ENCODE measurements around the gene FNDC8. TPM values are rescaled to one million over a fixed set of nuclear protein-coding genes. Genes with fewer than 3 reads are reported as not detected.

FNDC8 gene
- total RNA-seq = not detected

GRCh38 chr17:35121315-35121714, at the start of gene FNDC8:
Gene FNDC8, plus strand, starts transcription at chr17:35121615. Its CDS starts 79 bp downstream, at chr17:35121694.
- intact Hi-C loops (cut with DNase I) = no loop called here
- Histone ChIP-seq H3K36me3 (no peaks in the 10 kb centered on the region), H3K27ac (no peak within 1 kb of the TSS), H3K9me3 (no peaks in the 10 kb centered on the region), H3K27me3 (no peaks in the 10 kb centered on the region), H3K4me3 (no peak within 1 kb of the TSS), H3K4me1 (peaks cover 16% of the 10 kb centered on the region)
- DNase-seq (ENCODE audit: extremely low spot score in 2 of 2) = no peak
- TF ChIP-seq POLR2A (IDR thresholded peaks at IDR 0.05) (no peak), POLR2AphosphoS5 (IDR thresholded peaks at IDR 0.05; ENCODE audit: insufficient read depth in 1 of 2, low read depth in 1 of 2) (no peak), CTCF (IDR thresholded peaks at IDR 0.05) (no peak)

GRCh38 chr17:35073183-35073790, 48.1 kb upstream of the FNDC8 start:
- Histone ChIP-seq H3K9me3 (no peaks in the 10 kb centered on the region), H3K4me1 (peaks cover 8% of the 10 kb centered on the region), H3K4me3 (no peak overlapping the region), H3K27ac (no peak overlapping the region), H3K36me3 (no peaks in the 10 kb centered on the region), H3K27me3 (no peaks in the 10 kb centered on the region)
- no peak for TF ChIP-seq POLR2AphosphoS5 (IDR thresholded peaks at IDR 0.05; ENCODE audit: insufficient read depth in 1 of 2, low read depth in 1 of 2)
- no peak for TF ChIP-seq CTCF (IDR thresholded peaks at IDR 0.05)
- no peak for TF ChIP-seq POLR2A (IDR thresholded peaks at IDR 0.05)
- intact Hi-C loops (cut with DNase I) = no loop called here
- DNase-seq (ENCODE audit: extremely low spot score in 2 of 2) = no peak

GRCh38 chr17:35073991-35074627, 47.3 kb upstream of the FNDC8 start:
- no peak overlapping the region for H3K27ac ChIP-seq
- no peak overlapping the region for H3K4me3 ChIP-seq
- peaks cover 11% of the 10 kb centered on the region for H3K4me1 ChIP-seq
- no peaks in the 10 kb centered on the region for H3K9me3 ChIP-seq
- no peaks in the 10 kb centered on the region for H3K27me3 ChIP-seq
- TF ChIP-seq POLR2A (IDR thresholded peaks at IDR 0.05) (no peak), CTCF (IDR thresholded peaks at IDR 0.05) (no peak), POLR2AphosphoS5 (IDR thresholded peaks at IDR 0.05; ENCODE audit: insufficient read depth in 1 of 2, low read depth in 1 of 2) (no peak)
- intact Hi-C loops (cut with DNase I) = no loop called here
- no peak for DNase-seq (ENCODE audit: extremely low spot score in 2 of 2)
- H3K36me3 ChIP-seq = no peaks in the 10 kb centered on the region

- H3K4me1 ChIP-seq = peaks cover 16% of the 10 kb centered on the region
- H3K36me3 ChIP-seq = no peaks in the 10 kb centered on the region
- DNase-seq (ENCODE audit: extremely low spot score in 2 of 2) = no peak
- H3K27ac ChIP-seq = no peak overlapping the region
- no peaks in the 10 kb centered on the region for H3K9me3 ChIP-seq
- no peaks in the 10 kb centered on the region for H3K27me3 ChIP-seq
- TF ChIP-seq CTCF (IDR thresholded peaks at IDR 0.05) = no peak
- TF ChIP-seq POLR2AphosphoS5 (IDR thresholded peaks at IDR 0.05; ENCODE audit: insufficient read depth in 1 of 2, low read depth in 1 of 2) = no peak
- no peak for TF ChIP-seq POLR2A (IDR thresholded peaks at IDR 0.05)
- no peak overlapping the region for H3K4me3 ChIP-seq
- intact Hi-C loops (cut with DNase I) = no loop called here
Observed at GRCh38 chr17:35074711-35075707, 46.4 kb upstream of the FNDC8 start.

Data from vagina (tissue), 2 donors.